Lower leg skin (tissue), 4 donors: ENCODE measurements around the gene TMEM164. TPM values are rescaled to one million over a fixed set of nuclear protein-coding genes. Genes with fewer than 3 reads are reported as not detected.

Experiments
- DNase-seq, 2 donors: peaks; one replicate each; pipeline ENCODE4 v3.0.0-alpha.2; 2019; ENCODE audit warnings: low spot score in 2 of 2
- H3K4me3 ChIP-seq: fragments of 200-600 bp; sonication (generic); 2 replicates; pipeline ENCODE4 v1.5.1; 2017; ENCODE audit warnings: mild to moderate bottlenecking, low read depth; ENCODE audit not compliant: poor library complexity, severe bottlenecking
- CTCF ChIP-seq, 3 donors: fragments of 450-650 bp; IDR thresholded peaks; one replicate each; pipeline ENCODE4 v1.5.1; 2016; ENCODE audit warnings: antibody characterized with exemption in 3 of 3, mild to moderate bottlenecking in 3 of 3, moderate library complexity in 2 of 3
- POLR2A ChIP-seq, 2 donors: fragments of 450-650 bp; IDR thresholded peaks; one replicate each; pipeline ENCODE4 v1.6.1; 2016 to 2017; ENCODE audit warnings: antibody characterized with exemption in 2 of 2, mild to moderate bottlenecking in 1 of 2, moderate library complexity in 1 of 2
- WGBS, 2 donors: methylation state at CpG; one replicate each; pipeline ENCODE4 v1.1.5; 2018; 5-methylcytosine and 5-hydroxymethylcytosine counted together
- intact Hi-C: fragments of 100-400 bp; cut with DNase I; formaldehyde crosslinking; loops from one replicate; pipeline ENCODE4 v1.15.0; 2023; ENCODE audit warnings: low total_unique reads
- total RNA-seq, 4 donors: library from RNA; depleted of rRNA; stranded (reverse); fragments of >200 nt; gene quantifications; one replicate each; pipeline ENCODE4 v1.1.0, GENCODE V29; 2016

The TMEM164 gene
- total RNA-seq, 4 donors from 2014 or later: 39.4 to 73.2 (median 60.8) TPM

DNA sequence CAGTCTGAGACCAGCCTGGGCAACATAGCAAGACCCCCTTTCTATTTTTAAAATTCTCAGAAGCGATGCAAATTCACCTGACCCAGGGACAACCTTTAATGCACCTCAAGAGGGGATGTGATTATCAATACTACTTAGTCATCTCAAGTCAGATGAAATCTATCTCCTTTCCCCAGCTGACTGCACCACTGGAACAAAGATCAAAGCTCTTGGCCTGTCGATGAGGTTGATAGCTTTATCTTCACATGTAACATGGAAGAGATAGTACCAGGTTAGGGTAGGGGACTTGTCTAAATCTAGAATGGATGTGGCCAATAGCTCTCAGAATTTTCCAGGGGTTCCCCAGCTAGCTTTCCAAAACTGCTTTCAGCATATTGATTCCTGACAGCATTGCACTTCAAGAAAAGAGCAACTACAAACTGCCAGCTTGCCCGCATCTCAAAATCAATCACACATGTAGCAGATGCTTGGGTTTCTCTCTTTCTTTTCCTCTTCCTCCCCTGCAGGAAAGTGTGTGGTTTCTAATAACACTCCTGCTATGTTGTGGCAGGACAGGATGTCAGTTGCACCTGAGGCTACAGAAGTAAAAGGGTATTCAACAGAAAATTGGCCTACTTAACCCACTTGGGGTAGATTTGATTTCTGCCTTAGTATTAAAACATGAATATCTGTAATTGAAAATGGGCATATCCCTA lies 12.2 kb upstream of the TMEM164 start:
- TF ChIP-seq POLR2A (IDR thresholded peaks at IDR 0.05) (no peak), CTCF (IDR thresholded peaks at IDR 0.05) (no peak)
- H3K4me3 ChIP-seq: no peak overlapping the region
- no peak for DNase-seq
- intact Hi-C loops: no loop called here
- WGBS, 2 donors: 67 to 81% methylated on average over 3 of the region's 3 CpGs

DNA sequence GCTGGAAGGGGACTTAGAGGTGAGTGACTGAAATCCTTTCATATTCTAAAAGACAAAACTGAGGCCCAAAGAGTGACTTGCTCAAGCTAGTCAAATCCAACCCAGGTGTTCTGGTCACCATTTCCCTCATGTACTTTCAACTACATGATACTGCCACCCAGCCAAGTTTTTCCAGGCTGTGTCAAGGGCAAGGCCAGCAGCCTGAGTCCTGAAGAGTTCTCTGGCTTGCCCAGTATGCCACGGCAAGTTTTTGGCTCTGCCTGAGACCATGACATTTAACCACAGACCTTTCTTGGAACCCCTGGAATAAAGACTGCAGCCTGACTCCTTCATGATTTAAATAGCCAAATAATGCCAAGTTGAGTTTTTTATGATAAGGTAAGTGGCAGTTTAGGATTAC lies 10.7 kb upstream of the TMEM164 start:
- intact Hi-C loops: no loop called here
- 67 to 75% methylated on average over 1 of the region's 1 CpG for WGBS, 2 donors

GRCh38 chrX:109995155-109995554 lies 7.8 kb upstream of the TMEM164 start:
- WGBS, 2 donors: 77 to 100% methylated on average over 2 of the region's 2 CpGs
- H3K4me3 ChIP-seq: no peak overlapping the region
- TF ChIP-seq CTCF (IDR thresholded peaks at IDR 0.05) (no peak), POLR2A (IDR thresholded peaks at IDR 0.05) (no peak)
- intact Hi-C loops: no loop called here
- DNase-seq: no peak

More for the DNA sequence above, 10.7 kb upstream of the TMEM164 start:
- no peak for DNase-seq
- no peak for TF ChIP-seq CTCF (IDR thresholded peaks at IDR 0.05)
- TF ChIP-seq POLR2A (IDR thresholded peaks at IDR 0.05): no peak
- no peak overlapping the region for H3K4me3 ChIP-seq

- H3K4me3 ChIP-seq: no peak overlapping the region
- no peak for DNase-seq
- TF ChIP-seq CTCF (IDR thresholded peaks at IDR 0.05) (no peak), POLR2A (IDR thresholded peaks at IDR 0.05) (no peak)
- WGBS, 2 donors: 42 to 45% methylated on average over 6 of the region's 6 CpGs
- intact Hi-C loops: no loop called here
Measured at GRCh38 chrX:109997786-109998452, 5.0 kb upstream of the TMEM164 start.

GRCh38 chrX:110000000-110000399 lies 2.9 kb upstream of the TMEM164 start:
- WGBS, 2 donors: 82 to 97% methylated on average over 5 of the region's 5 CpGs
- no peak for DNase-seq
- TF ChIP-seq POLR2A (IDR thresholded peaks at IDR 0.05) (no peak), CTCF (IDR thresholded peaks at IDR 0.05) (no peak)
- intact Hi-C loops: no loop called here
- no peak overlapping the region for H3K4me3 ChIP-seq
